Breast epithelium (tissue), 3 donors: ENCODE data around the gene SGCA.

Source experiments
- POLR2A ChIP-seq: fragments of 450-650 bp; IDR thresholded peaks from one replicate; pipeline ENCODE4 v1.6.1; 2016; ENCODE audit warnings: antibody characterized with exemption, mild to moderate bottlenecking, moderate library complexity
- POLR2AphosphoS5 ChIP-seq, 3 donors: sonication (generic); formaldehyde crosslinking; IDR thresholded peaks; one replicate each; pipeline ENCODE4 v1.6.1; 2017; ENCODE audit warnings: antibody characterized with exemption in 3 of 3
- TF ChIP-seq, protein P1 (sequence below), 3 donors: fragments of 450-650 bp; IDR thresholded peaks; one replicate each; pipeline ENCODE4 v1.5.1; 2016 to 2017; ENCODE audit warnings: antibody characterized with exemption in 3 of 3, mild to moderate bottlenecking in 3 of 3, moderate library complexity in 3 of 3

DNA sequence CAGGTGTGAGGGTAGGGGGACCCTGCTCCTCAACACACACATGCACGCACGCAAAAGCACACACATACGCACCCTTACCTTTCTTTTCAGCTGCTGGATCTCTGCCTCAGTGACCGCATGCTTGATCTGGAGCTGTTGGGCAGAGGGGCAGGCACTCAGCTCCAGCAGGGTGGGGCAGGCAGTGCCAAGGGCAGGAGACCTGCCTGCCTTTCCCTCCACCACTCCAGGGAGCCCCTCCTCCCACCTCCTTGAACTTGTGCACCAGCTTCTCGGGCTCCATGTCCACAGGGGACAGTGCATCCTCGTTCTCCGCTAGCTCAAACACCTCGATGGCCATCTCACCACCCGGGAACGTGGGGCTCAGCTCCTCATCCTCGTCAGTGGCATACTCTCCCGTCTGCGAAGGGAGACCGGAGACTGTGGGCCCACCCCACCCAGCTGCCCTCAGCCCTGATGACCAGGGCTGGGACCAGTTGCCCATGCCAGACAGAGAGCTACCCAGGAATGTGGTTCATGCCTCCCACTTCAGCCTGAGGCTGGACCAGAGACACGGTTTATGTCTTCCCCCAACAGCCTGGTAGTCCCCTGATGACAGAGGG is 26.5 kb upstream of the SGCA start:
- TF ChIP-seq, protein P1, sequence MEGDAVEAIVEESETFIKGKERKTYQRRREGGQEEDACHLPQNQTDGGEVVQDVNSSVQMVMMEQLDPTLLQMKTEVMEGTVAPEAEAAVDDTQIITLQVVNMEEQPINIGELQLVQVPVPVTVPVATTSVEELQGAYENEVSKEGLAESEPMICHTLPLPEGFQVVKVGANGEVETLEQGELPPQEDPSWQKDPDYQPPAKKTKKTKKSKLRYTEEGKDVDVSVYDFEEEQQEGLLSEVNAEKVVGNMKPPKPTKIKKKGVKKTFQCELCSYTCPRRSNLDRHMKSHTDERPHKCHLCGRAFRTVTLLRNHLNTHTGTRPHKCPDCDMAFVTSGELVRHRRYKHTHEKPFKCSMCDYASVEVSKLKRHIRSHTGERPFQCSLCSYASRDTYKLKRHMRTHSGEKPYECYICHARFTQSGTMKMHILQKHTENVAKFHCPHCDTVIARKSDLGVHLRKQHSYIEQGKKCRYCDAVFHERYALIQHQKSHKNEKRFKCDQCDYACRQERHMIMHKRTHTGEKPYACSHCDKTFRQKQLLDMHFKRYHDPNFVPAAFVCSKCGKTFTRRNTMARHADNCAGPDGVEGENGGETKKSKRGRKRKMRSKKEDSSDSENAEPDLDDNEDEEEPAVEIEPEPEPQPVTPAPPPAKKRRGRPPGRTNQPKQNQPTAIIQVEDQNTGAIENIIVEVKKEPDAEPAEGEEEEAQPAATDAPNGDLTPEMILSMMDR (IDR thresholded peaks at IDR 0.05) = no peak
- no peak for TF ChIP-seq POLR2A
- TF ChIP-seq POLR2AphosphoS5 (IDR thresholded peaks at IDR 0.05) = no peak
